ENCODE measurements around the gene PIGK.
A peak's percentile ranks its signal among the peaks of the same experiment; 100 is the strongest.

The PIGK gene

GRCh38 chr1:77219166-77219887, at the start of gene PIGK:
Gene PIGK (minus strand): TSS chr1:77219430. CDS start chr1:77219402, 28 bp downstream.
- peak within 1 kb of the TSS; percentile 97 for H2AFZ ChIP-seq (ENCODE audit: low read length, unreplicated experiment)
- no peaks in the 10 kb centered on the region for H3K36me3 ChIP-seq (ENCODE audit: insufficient read depth, low read length)
- H3K27ac ChIP-seq (ENCODE audit: low read depth, low read length): peak within 1 kb of the TSS; percentile 59
- peaks cover 15% of the 10 kb centered on the region for H3K4me1 ChIP-seq (ENCODE audit: control insufficient read depth, insufficient read depth, low read length, unreplicated experiment)
- H3K4me3 ChIP-seq (ENCODE audit: low read depth, low read length): peak within 1 kb of the TSS; percentile 99
- no peaks in the 10 kb centered on the region for H3K27me3 ChIP-seq (ENCODE audit: insufficient read depth, low read length)
- H3K79me2 ChIP-seq (ENCODE audit: control insufficient read depth, insufficient read depth, low read length, unreplicated experiment): peaks cover 27% of the 10 kb centered on the region

- Histone ChIP-seq H3K4me3 (ENCODE audit: low read depth, low read length) (no peak overlapping the region), H3K27ac (ENCODE audit: low read depth, low read length) (no peak overlapping the region), H3K79me2 (ENCODE audit: control insufficient read depth, insufficient read depth, low read length, unreplicated experiment) (no peaks in the 10 kb centered on the region), H3K4me1 (ENCODE audit: control insufficient read depth, insufficient read depth, low read length, unreplicated experiment) (peaks cover 7% of the 10 kb centered on the region), H3K27me3 (ENCODE audit: insufficient read depth, low read length) (no peaks in the 10 kb centered on the region; the same call in 1 of the 2 replicates), H2AFZ (ENCODE audit: low read length, unreplicated experiment) (no peak overlapping the region), H3K36me3 (ENCODE audit: insufficient read depth, low read length) (no peaks in the 10 kb centered on the region)
Observed at GRCh38 chr1:77267035-77267434, 47.8 kb upstream of the PIGK start.

- Histone ChIP-seq H3K4me1 (ENCODE audit: control insufficient read depth, insufficient read depth, low read length, unreplicated experiment) (no peaks in the 10 kb centered on the region), H3K4me3 (ENCODE audit: low read depth, low read length) (no peak overlapping the region), H3K27ac (ENCODE audit: low read depth, low read length) (no peak overlapping the region), H3K79me2 (ENCODE audit: control insufficient read depth, insufficient read depth, low read length, unreplicated experiment) (no peaks in the 10 kb centered on the region), H3K36me3 (ENCODE audit: insufficient read depth, low read length) (no peaks in the 10 kb centered on the region), H3K27me3 (ENCODE audit: insufficient read depth, low read length) (no peaks in the 10 kb centered on the region; the same call in 1 of the 2 replicates), H2AFZ (ENCODE audit: low read length, unreplicated experiment) (no peak overlapping the region)
Observed at GRCh38 chr1:77265180-77265579, 46.0 kb upstream of the PIGK start.

- Histone ChIP-seq H3K4me1 (ENCODE audit: control insufficient read depth, insufficient read depth, low read length, unreplicated experiment) (no peaks in the 10 kb centered on the region), H3K36me3 (ENCODE audit: insufficient read depth, low read length) (no peaks in the 10 kb centered on the region), H3K4me3 (ENCODE audit: low read depth, low read length) (no peak overlapping the region), H3K27me3 (ENCODE audit: insufficient read depth, low read length) (no peaks in the 10 kb centered on the region; the same call in 1 of the 2 replicates), H2AFZ (ENCODE audit: low read length, unreplicated experiment) (no peak overlapping the region), H3K27ac (ENCODE audit: low read depth, low read length) (no peak overlapping the region), H3K79me2 (ENCODE audit: control insufficient read depth, insufficient read depth, low read length, unreplicated experiment) (no peaks in the 10 kb centered on the region)
Observed at GRCh38 chr1:77263708-77264107, 44.5 kb upstream of the PIGK start.

GRCh38 chr1:77253211-77253610, 34.0 kb upstream of the PIGK start:
- no peaks in the 10 kb centered on the region for H3K36me3 ChIP-seq (ENCODE audit: insufficient read depth, low read length)
- no peak overlapping the region for H3K4me3 ChIP-seq (ENCODE audit: low read depth, low read length)
- H3K4me1 ChIP-seq (ENCODE audit: control insufficient read depth, insufficient read depth, low read length, unreplicated experiment): no peaks in the 10 kb centered on the region
- H2AFZ ChIP-seq (ENCODE audit: low read length, unreplicated experiment): no peak overlapping the region
- no peaks in the 10 kb centered on the region for H3K79me2 ChIP-seq (ENCODE audit: control insufficient read depth, insufficient read depth, low read length, unreplicated experiment)
- H3K27me3 ChIP-seq (ENCODE audit: insufficient read depth, low read length): no peaks in the 10 kb centered on the region
- no peak overlapping the region for H3K27ac ChIP-seq (ENCODE audit: low read depth, low read length)

- no peaks in the 10 kb centered on the region for H3K36me3 ChIP-seq (ENCODE audit: insufficient read depth, low read length)
- no peak overlapping the region for H3K27ac ChIP-seq (ENCODE audit: low read depth, low read length)
- no peaks in the 10 kb centered on the region for H3K27me3 ChIP-seq (ENCODE audit: insufficient read depth, low read length)
- no peaks in the 10 kb centered on the region for H3K79me2 ChIP-seq (ENCODE audit: control insufficient read depth, insufficient read depth, low read length, unreplicated experiment)
- no peaks in the 10 kb centered on the region for H3K4me1 ChIP-seq (ENCODE audit: control insufficient read depth, insufficient read depth, low read length, unreplicated experiment)
- H3K4me3 ChIP-seq (ENCODE audit: low read depth, low read length): no peak overlapping the region
- H2AFZ ChIP-seq (ENCODE audit: low read length, unreplicated experiment): no peak overlapping the region
Observed at GRCh38 chr1:77250126-77250525, 30.9 kb upstream of the PIGK start.

GRCh38 chr1:77245830-77246229, 26.6 kb upstream of the PIGK start:
- no peaks in the 10 kb centered on the region for H3K36me3 ChIP-seq (ENCODE audit: insufficient read depth, low read length)

GRCh38 chr1:77239311-77239710, 20.1 kb upstream of the PIGK start:
- no peak overlapping the region for H3K4me3 ChIP-seq (ENCODE audit: low read depth, low read length)
- no peaks in the 10 kb centered on the region for H3K79me2 ChIP-seq (ENCODE audit: control insufficient read depth, insufficient read depth, low read length, unreplicated experiment)
- H2AFZ ChIP-seq (ENCODE audit: low read length, unreplicated experiment): no peak overlapping the region
- H3K27me3 ChIP-seq (ENCODE audit: insufficient read depth, low read length): no peaks in the 10 kb centered on the region
- no peak overlapping the region for H3K27ac ChIP-seq (ENCODE audit: low read depth, low read length)
- no peaks in the 10 kb centered on the region for H3K36me3 ChIP-seq (ENCODE audit: insufficient read depth, low read length)
- no peaks in the 10 kb centered on the region for H3K4me1 ChIP-seq (ENCODE audit: control insufficient read depth, insufficient read depth, low read length, unreplicated experiment)

More at GRCh38 chr1:77245830-77246229, 26.6 kb upstream of the PIGK start:
- Histone ChIP-seq H2AFZ (ENCODE audit: low read length, unreplicated experiment) (no peak overlapping the region), H3K27ac (ENCODE audit: low read depth, low read length) (no peak overlapping the region), H3K4me3 (ENCODE audit: low read depth, low read length) (no peak overlapping the region), H3K4me1 (ENCODE audit: control insufficient read depth, insufficient read depth, low read length, unreplicated experiment) (no peaks in the 10 kb centered on the region), H3K27me3 (ENCODE audit: insufficient read depth, low read length) (no peaks in the 10 kb centered on the region), H3K79me2 (ENCODE audit: control insufficient read depth, insufficient read depth, low read length, unreplicated experiment) (no peaks in the 10 kb centered on the region)

- Histone ChIP-seq H3K27me3 (ENCODE audit: insufficient read depth, low read length) (no peaks in the 10 kb centered on the region), H3K4me3 (ENCODE audit: low read depth, low read length) (no peak overlapping the region), H3K36me3 (ENCODE audit: insufficient read depth, low read length) (no peaks in the 10 kb centered on the region), H3K27ac (ENCODE audit: low read depth, low read length) (no peak overlapping the region), H3K4me1 (ENCODE audit: control insufficient read depth, insufficient read depth, low read length, unreplicated experiment) (no peaks in the 10 kb centered on the region), H2AFZ (ENCODE audit: low read length, unreplicated experiment) (no peak overlapping the region), H3K79me2 (ENCODE audit: control insufficient read depth, insufficient read depth, low read length, unreplicated experiment) (no peaks in the 10 kb centered on the region)
Observed at GRCh38 chr1:77238462-77238861, 19.2 kb upstream of the PIGK start.

GRCh38 chr1:77234943-77235342, 15.7 kb upstream of the PIGK start:
- no peak overlapping the region for H2AFZ ChIP-seq (ENCODE audit: low read length, unreplicated experiment)

GRCh38 chr1:77234096-77234495, 14.9 kb upstream of the PIGK start:
- no peak overlapping the region for H3K27ac ChIP-seq (ENCODE audit: low read depth, low read length)
- no peaks in the 10 kb centered on the region for H3K79me2 ChIP-seq (ENCODE audit: control insufficient read depth, insufficient read depth, low read length, unreplicated experiment)

More at GRCh38 chr1:77234943-77235342, 15.7 kb upstream of the PIGK start:
- Histone ChIP-seq H3K4me1 (ENCODE audit: control insufficient read depth, insufficient read depth, low read length, unreplicated experiment) (no peaks in the 10 kb centered on the region), H3K79me2 (ENCODE audit: control insufficient read depth, insufficient read depth, low read length, unreplicated experiment) (no peaks in the 10 kb centered on the region), H3K27ac (ENCODE audit: low read depth, low read length) (no peak overlapping the region), H3K27me3 (ENCODE audit: insufficient read depth, low read length) (no peaks in the 10 kb centered on the region), H3K36me3 (ENCODE audit: insufficient read depth, low read length) (no peaks in the 10 kb centered on the region), H3K4me3 (ENCODE audit: low read depth, low read length) (no peak overlapping the region)

More at GRCh38 chr1:77234096-77234495, 14.9 kb upstream of the PIGK start:
- H3K36me3 ChIP-seq (ENCODE audit: insufficient read depth, low read length): no peaks in the 10 kb centered on the region
- no peaks in the 10 kb centered on the region for H3K4me1 ChIP-seq (ENCODE audit: control insufficient read depth, insufficient read depth, low read length, unreplicated experiment)
- H3K27me3 ChIP-seq (ENCODE audit: insufficient read depth, low read length): no peaks in the 10 kb centered on the region
- no peak overlapping the region for H3K4me3 ChIP-seq (ENCODE audit: low read depth, low read length)
- no peak overlapping the region for H2AFZ ChIP-seq (ENCODE audit: low read length, unreplicated experiment)

Measured in ACC112 (cell line).